Activated CD4-positive, CD25-positive, alpha-beta regulatory T cell (primary cell): ENCODE measurements around the gene MBD5.

Source experiments
- DNase-seq, 4 experiments: peaks; one replicate each; lab custom pipeline; 2025; lab: John Stamatoyannopoulos, UW

MBD5 gene

DNA sequence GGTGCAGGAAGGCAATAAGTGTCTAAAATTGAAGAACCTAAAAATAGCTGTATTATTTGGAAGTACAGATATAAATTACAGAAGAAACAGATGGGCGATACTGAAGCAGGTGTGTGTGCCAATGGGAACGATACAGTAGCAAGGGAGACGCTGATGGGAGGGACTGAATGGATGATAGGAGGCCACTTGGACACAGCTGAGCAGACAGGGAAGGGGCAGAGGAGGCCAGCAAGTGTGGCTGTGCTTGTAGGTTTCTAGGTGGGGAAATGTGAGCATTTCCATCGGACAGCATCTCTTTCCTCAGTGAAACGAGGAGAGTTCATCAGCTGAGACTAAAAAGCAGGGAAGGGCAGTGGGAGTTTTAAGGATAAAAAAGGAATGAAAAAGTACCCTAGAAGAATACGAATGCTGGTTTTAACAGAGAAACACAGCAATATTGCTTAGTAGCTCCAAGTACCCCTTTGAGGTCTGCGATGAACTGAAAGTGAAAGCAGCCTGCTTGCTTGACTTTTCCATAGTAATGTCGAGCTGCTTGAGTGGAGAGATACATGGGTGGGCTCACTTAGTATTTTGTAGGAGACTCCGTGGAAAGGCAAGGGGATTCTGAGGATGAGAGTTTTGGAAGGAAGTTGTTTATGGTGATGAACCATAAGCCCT, 531.9 kb downstream of the MBD5 start:
- no peak for DNase-seq

DNA sequence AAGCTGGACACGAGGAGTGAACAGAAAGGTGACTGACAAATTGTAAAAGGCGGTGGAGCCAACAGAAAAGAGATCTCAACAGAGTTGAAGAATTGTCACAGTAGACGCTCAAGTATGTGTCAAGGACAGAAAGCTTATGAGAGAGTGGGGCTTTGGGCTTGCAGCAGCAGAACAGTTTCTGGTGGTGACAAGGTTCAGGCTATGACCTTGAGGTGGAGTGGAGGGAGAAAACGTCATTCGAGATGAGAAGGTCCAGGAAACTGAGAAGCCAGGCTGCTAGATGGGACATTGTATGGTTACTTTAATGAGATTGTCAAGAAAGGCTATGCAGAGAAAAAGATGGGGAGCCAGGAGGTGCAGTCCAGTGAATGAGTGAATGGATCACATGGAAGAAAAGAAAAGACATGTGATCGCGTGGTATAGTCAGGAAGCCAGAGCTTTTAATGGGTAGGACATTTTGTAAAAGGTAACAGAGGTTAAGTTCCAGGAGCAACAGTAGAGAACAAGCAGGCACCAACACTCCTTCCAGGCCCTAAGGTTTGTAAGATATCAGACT, 532.5 kb downstream of the MBD5 start:
- no peak for DNase-seq

DNA sequence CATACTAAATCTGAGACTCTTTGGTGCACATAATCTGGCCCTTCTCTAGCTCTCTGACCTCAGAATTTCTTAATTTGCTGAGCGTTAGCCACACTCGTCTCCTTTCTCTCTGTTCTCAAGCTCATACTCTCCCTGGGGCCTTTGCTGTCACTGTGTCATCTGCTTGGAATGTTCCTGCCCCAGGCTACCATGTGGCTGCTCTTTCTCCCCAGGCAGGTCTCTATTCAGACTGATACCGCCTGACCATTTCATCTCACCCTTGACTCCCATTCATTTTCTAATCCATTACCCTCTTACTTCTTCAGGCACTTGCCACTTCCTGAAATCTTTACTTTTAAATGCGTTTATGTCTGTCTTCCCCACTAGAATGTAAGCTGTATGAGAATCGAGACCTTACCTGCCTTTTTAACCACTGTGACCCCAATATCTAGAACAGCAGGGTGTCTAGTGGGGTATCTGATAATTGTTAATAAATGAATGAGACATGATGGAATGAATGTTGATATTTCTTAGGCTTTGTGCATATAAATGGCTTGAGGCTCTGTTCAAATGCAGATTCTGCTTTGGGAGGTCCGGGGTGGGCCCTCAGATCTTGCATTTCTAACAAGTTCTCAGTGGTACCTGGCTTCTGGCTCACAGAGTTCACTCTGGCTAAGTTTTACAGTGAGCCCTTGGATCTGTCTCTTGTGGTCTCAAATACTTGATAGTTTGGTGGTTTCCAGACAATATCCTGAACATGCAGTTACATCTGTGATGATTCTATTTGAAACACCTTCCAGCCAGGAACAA, 533.8 kb downstream of the MBD5 start:
- no peak for DNase-seq

DNA sequence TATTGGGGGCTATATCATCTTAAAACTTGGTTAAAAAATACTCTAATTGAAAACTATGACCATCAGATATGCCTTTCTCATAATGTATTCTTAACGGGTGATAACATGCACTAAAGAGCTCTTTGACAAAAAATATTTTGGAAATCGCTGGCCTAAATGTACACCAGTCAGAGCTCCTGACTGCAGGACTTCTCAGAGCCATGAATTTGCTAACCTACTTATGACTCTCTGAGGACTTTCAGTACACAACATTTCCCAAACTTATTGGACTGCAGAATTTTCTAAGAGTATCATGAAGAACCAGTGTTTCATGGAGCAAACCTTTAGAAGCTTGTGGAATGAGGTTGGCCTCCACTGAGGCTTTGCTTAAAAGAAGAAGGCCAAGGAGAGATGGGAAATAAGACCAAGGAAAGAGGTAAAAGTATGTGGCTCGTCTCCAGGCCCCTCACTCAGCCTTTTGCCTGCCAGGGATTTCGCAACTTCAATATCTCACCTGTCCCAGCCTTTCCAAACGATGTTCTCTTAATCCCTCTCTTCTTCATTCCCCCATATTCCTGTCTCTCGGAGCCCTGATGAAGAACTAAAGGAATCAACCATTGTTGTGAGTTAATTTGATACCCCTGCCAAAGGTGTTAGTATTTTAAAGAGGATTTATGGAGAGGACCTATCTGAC, 534.9 kb downstream of the MBD5 start:
- no peak for DNase-seq

DNA sequence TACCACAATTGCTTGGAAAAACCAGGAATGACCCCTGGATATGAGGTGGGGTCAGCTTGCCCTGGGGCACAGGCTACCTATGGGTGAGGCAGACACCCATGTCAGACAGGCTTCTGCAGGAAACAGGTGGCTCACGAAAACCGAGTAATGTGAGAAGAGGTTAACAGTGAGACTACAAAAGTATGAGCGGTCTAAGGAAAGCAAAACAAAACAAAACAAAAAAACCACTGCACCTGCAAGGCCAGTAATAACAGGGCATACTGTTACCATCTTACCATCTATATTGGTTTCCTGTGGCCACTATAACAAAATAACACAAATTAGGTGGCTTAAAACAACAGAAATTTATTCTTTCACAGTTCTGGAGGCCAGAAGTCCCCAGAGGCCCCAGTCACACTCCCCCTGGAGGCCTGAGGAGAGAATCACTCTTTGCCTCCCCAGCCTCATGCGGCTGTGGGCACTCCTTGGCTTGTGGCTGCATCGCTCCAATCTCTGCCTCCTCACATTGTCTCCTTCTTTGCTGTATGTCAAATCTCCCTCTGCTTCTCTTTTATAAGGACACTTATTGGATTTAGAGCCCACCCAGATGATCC, 537.0 kb downstream of the MBD5 start:
- DNase-seq = no peak

DNA sequence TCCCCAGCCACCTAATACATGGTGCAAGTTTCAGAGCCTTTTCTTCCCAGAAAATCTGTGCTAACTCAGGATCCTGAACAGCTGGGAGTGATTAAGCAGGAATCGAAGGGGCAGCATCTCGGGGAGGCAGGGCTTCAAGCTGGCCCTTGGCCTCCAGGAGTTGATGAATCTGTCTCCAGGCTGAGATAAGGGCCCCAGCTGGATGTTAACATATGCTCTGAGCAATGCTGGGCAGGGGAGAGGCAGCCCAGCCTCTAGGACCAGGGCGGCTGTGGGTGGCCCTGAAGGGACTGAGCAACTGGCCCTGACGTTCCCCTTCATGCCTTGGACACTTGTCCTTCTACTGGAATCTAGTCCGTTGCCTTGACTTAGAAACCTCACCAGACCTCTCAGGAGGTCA, 539.6 kb downstream of the MBD5 start:
- DNase-seq = no peak

DNA sequence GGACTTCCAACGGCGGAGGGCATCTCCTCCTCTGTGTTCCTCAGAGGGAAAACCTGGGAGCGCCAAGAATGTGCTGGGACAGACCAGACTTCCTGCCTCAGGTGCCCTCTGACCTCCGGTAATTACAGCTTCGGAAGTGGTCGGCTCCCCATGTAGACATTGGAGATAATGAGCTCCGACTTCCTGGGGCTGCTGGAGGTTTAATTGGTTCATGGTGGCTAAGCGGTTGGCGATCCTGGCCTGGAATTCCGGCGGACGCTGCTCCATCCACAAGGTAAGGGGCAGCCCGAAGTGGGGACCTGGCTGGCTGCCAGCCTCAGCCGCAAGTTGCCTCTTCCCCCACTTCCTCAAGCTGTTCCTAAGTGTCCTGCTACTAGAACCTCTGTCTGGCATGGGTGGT, 540.5 kb downstream of the MBD5 start:
- no peak for DNase-seq

DNA sequence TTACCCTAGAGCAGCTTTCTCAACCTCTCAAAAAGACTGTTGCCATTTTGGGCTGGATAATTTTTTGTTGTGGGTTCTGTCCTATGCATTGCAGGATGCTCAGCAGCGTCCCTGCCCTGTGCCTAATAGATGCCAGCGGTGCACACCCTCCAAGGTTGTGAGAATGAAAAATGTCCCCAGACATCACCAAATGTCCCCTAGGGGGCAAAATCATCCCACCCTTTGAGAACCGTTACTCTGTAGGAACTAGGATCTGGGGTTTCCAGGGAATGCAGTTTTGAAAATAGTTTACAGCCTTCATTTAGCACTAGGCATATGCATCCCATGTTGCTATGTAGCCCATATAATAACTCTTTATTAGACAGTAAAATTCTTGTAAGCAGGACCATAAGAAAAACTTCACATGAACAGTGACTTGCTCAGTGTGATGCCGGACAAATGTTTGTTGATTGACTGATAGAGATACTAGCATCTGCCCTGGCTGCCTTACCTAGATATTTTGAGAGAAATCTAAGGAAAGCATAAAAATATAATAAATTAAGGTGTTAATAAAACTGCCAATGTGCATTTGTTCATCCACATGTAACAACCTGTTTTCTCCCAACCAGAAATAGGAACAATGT, 544.5 kb downstream of the MBD5 start:
- DNase-seq = no peak
